Sigmoid colon (tissue), 4 donors: Measurements from ENCODE around the gene CTXN3.

Source experiments
- CTCF ChIP-seq, 4 experiments: fragments of 450-650 bp in 3 of 4; fragments of 200-600 bp in 1 of 4; IDR thresholded peaks; one replicate each; pipeline ENCODE4 v1.5.1; 2016 to 2019; ENCODE audit warnings: antibody characterized with exemption in 4 of 4, mild to moderate bottlenecking in 3 of 4, moderate library complexity in 2 of 4
- EP300 ChIP-seq, 4 donors: sonication (generic); formaldehyde crosslinking; IDR thresholded peaks; one replicate each; pipeline ENCODE4 v1.6.1; 2017; ENCODE audit warnings: antibody characterized with exemption in 4 of 4
- POLR2A ChIP-seq, 2 donors: fragments of 450-650 bp; IDR thresholded peaks; one replicate each; pipeline ENCODE4 v1.6.1; 2016; ENCODE audit warnings: antibody characterized with exemption in 2 of 2, mild to moderate bottlenecking in 2 of 2, moderate library complexity in 2 of 2
- POLR2AphosphoS5 ChIP-seq, 4 donors: sonication (generic); formaldehyde crosslinking; IDR thresholded peaks; one replicate each; pipeline ENCODE4 v1.6.1; 2017; ENCODE audit warnings: antibody characterized with exemption in 4 of 4

GRCh38 chr5:127621601-127622325 is 27.1 kb upstream of the CTXN3 start:
- TF ChIP-seq POLR2A (IDR thresholded peaks at IDR 0.05), result no peak
- TF ChIP-seq POLR2AphosphoS5 (IDR thresholded peaks at IDR 0.05), result no peak
- TF ChIP-seq CTCF (IDR thresholded peaks at IDR 0.05), result no peak
- no peak for TF ChIP-seq EP300 (IDR thresholded peaks at IDR 0.05)
